Nephron (organoid): ENCODE results near the gene CHRM5.

Experiments
- H3K27ac Mint-ChIP-seq, 3 experiments: 2 replicates each; pipeline ENCODE4 v1.8.0; 2020; ENCODE audit warnings: mixed read lengths in 3 of 3, mild to moderate bottlenecking in 2 of 3, moderate library complexity in 1 of 3
- H3K27me3 Mint-ChIP-seq: 2 replicates; pipeline ENCODE4 v1.8.0; 2021; ENCODE audit warnings: low read depth, mild to moderate bottlenecking, moderate library complexity, mixed read lengths
- H3K36me3 Mint-ChIP-seq: 2 replicates; pipeline ENCODE4 v1.8.0; 2020; ENCODE audit warnings: low read depth, mixed read lengths
- H3K4me1 Mint-ChIP-seq: 2 replicates; pipeline ENCODE4 v1.8.0; 2020; ENCODE audit warnings: mixed read lengths
- H3K4me3 Mint-ChIP-seq, 3 experiments: 2 replicates each; pipeline ENCODE4 v1.8.0; 2020; ENCODE audit warnings: mild to moderate bottlenecking in 3 of 3, mixed read lengths in 3 of 3, moderate library complexity in 2 of 3
- H3K9me3 Mint-ChIP-seq: 2 replicates; pipeline ENCODE4 v1.8.0; 2020; ENCODE audit warnings: mixed read lengths
- CTCF ChIP-seq, 3 experiments: fragments of 200-600 bp; sonication (generic); IDR thresholded peaks; one replicate each; pipeline ENCODE4 v1.5.0; 2021; ENCODE audit warnings: antibody characterized with exemption in 3 of 3; ENCODE audit not compliant: unreplicated experiment in 3 of 3

CHRM5 gene

GRCh38 chr15:34019369-34019990 is 51.2 kb downstream of the CHRM5 start:
- Mint-ChIP-seq H3K4me1 (peaks cover 4% of the 10 kb centered on the region), H3K4me3 (no peak overlapping the region), H3K9me3 (peaks cover 2% of the 10 kb centered on the region), H3K27me3 (no peaks in the 10 kb centered on the region), H3K27ac (no peak overlapping the region), H3K36me3 (peaks cover 19% of the 10 kb centered on the region)
- no peak for TF ChIP-seq CTCF (IDR thresholded peaks at IDR 0.05; ENCODE audit: unreplicated experiment in 3 of 3)

- H3K4me1 Mint-ChIP-seq = no peaks in the 10 kb centered on the region
- TF ChIP-seq CTCF (IDR thresholded peaks at IDR 0.05; ENCODE audit: unreplicated experiment in 3 of 3) = no peak
- peaks cover 15% of the 10 kb centered on the region for H3K36me3 Mint-ChIP-seq
- H3K27ac Mint-ChIP-seq = no peak overlapping the region
- H3K9me3 Mint-ChIP-seq = peaks cover 3% of the 10 kb centered on the region
- H3K27me3 Mint-ChIP-seq = no peaks in the 10 kb centered on the region
- H3K4me3 Mint-ChIP-seq = no peak overlapping the region
These were observed 55.6 kb downstream of the CHRM5 start for GRCh38 chr15:34023907-34024306.

DNA sequence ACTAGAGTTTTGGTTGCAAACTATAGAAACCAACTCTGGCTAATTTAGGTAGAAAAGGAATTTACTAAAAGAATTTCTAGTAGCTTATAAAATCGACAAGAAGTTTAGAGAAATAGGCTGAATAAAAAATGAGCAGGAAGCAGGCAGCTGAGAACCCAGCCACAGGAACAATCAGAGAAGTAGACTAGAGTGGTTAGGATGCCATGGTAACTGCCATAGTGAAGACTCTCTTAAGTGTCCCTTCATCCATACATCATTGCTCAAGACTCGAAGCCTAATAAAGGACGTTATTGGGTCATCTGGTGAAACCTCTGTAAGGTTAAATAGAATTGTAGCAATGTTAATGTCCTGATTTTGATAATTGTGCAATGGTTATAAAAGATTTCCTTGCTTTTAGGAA is 57.0 kb downstream of the CHRM5 start:
- peaks cover 5% of the 10 kb centered on the region for H3K9me3 Mint-ChIP-seq
- no peaks in the 10 kb centered on the region for H3K27me3 Mint-ChIP-seq
- no peak overlapping the region for H3K4me3 Mint-ChIP-seq

GRCh38 chr15:34027606-34028005 is 59.3 kb downstream of the CHRM5 start:
- TF ChIP-seq CTCF (IDR thresholded peaks at IDR 0.05; ENCODE audit: unreplicated experiment in 3 of 3) = no peak
- H3K27me3 Mint-ChIP-seq = no peaks in the 10 kb centered on the region
- H3K36me3 Mint-ChIP-seq = peaks cover 10% of the 10 kb centered on the region
- peaks cover 5% of the 10 kb centered on the region for H3K9me3 Mint-ChIP-seq
- no peak overlapping the region for H3K27ac Mint-ChIP-seq
- no peaks in the 10 kb centered on the region for H3K4me1 Mint-ChIP-seq
- no peak overlapping the region for H3K4me3 Mint-ChIP-seq

More for the DNA sequence above, 57.0 kb downstream of the CHRM5 start:
- no peaks in the 10 kb centered on the region for H3K4me1 Mint-ChIP-seq
- no peak for TF ChIP-seq CTCF (IDR thresholded peaks at IDR 0.05; ENCODE audit: unreplicated experiment in 3 of 3)
- H3K27ac Mint-ChIP-seq = no peak overlapping the region
- peaks cover 17% of the 10 kb centered on the region for H3K36me3 Mint-ChIP-seq

DNA sequence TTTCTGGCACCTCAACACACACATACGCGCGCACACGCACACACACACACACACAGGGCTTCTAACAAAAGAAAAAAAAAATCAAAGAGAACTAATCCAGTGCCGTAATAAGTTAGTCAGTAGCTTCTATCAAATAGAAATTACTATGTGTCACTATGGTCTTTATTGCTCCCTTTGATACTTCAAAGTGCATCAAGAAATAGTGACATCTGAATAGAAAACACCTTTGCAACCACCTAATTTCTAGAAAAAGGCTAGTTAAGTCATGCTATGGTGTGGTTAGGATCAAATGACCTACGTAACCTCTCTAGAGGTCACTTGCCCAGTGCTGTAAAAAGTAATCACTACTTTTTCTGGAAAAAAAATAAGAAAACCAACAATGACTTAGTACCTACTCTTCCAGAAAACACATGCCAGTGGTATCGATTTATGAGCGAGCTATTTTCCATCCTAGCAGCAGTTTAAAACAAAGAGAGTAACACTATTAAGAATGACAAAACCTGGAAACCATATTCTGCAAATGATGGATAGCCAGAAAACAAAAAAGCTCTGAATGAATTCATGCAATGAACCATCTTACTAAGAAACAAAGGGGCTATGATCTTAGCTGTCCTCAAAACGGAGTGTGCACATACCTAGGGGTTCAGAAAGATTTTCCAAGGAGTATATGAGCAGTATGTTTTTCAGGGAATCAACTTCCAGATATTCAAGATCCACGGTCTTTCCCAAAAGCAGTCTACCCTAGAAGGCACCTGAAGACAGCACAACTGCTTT is 63.9 kb downstream of the CHRM5 start:
- peaks cover 15% of the 10 kb centered on the region for H3K4me1 Mint-ChIP-seq
- no peaks in the 10 kb centered on the region for H3K27me3 Mint-ChIP-seq
- H3K27ac Mint-ChIP-seq = no peak overlapping the region
- TF ChIP-seq CTCF (IDR thresholded peaks at IDR 0.05; ENCODE audit: unreplicated experiment in 3 of 3) = no peak
- H3K36me3 Mint-ChIP-seq = peaks cover 10% of the 10 kb centered on the region
- H3K4me3 Mint-ChIP-seq = no peak overlapping the region
- H3K9me3 Mint-ChIP-seq = peaks cover 2% of the 10 kb centered on the region
